Pericardium fibroblast (primary cell): ENCODE measurements around the gene ZNF710. TPM values are rescaled to one million over a fixed set of nuclear protein-coding genes. Genes with fewer than 3 reads are reported as not detected.

Experiments
- total RNA-seq: library from RNA; depleted of rRNA; stranded (reverse); fragments of >200 nt; gene quantifications from 2 replicates; pipeline ENCODE4 v1.2.3, GENCODE V29; 2015

Gene ZNF710, protein sequence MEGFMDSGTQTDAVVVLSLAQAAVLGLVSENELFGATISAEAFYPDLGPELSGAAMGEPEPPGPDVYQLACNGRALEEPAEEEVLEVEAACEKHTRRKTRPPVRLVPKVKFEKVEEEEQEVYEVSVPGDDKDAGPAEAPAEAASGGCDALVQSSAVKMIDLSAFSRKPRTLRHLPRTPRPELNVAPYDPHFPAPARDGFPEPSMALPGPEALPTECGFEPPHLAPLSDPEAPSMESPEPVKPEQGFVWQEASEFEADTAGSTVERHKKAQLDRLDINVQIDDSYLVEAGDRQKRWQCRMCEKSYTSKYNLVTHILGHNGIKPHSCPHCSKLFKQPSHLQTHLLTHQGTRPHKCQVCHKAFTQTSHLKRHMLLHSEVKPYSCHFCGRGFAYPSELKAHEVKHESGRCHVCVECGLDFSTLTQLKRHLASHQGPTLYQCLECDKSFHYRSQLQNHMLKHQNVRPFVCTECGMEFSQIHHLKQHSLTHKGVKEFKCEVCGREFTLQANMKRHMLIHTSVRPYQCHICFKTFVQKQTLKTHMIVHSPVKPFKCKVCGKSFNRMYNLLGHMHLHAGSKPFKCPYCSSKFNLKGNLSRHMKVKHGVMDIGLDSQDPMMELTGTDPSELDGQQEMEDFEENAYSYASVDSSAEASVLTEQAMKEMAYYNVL
- total RNA-seq: 5.8 and 8.3 TPM in 2 replicates

DNA sequence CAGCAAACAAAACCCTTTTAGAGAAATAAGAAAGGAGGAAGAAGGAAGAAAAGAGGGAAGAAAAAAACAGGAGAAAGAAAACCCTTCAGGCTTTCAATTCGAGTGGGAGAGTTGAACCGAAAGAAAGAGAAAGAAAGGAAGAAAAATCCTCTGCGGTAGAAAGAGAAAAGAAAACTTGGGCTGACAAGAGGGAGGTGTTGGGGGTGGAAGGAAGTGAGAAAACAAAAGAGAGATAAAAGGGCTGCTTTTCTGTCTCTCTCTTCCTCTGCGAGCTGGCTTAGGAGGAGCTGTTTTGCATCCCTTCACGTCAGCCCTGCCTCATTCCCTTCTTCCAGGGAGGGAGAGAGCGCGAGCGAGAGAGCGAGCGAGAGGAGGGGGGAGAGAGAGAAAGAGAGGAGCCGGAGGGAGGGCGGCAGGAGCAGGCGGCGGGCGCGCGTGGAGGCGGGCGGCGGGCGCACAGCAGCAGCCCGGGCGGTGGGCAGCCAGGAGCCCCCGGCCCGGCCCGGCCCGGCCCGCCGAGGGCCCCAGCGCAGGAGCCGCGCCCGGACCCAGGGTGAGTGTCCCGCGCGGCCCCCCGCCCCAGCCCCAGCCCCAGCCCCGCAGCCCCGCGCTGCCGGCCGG lies at the start of gene ZNF710:
ZNF710 (plus strand) TSS at position 263 of the 621 bp plus-strand sequence. CDS start 65,814 bp downstream, outside the sequence.

DNA sequence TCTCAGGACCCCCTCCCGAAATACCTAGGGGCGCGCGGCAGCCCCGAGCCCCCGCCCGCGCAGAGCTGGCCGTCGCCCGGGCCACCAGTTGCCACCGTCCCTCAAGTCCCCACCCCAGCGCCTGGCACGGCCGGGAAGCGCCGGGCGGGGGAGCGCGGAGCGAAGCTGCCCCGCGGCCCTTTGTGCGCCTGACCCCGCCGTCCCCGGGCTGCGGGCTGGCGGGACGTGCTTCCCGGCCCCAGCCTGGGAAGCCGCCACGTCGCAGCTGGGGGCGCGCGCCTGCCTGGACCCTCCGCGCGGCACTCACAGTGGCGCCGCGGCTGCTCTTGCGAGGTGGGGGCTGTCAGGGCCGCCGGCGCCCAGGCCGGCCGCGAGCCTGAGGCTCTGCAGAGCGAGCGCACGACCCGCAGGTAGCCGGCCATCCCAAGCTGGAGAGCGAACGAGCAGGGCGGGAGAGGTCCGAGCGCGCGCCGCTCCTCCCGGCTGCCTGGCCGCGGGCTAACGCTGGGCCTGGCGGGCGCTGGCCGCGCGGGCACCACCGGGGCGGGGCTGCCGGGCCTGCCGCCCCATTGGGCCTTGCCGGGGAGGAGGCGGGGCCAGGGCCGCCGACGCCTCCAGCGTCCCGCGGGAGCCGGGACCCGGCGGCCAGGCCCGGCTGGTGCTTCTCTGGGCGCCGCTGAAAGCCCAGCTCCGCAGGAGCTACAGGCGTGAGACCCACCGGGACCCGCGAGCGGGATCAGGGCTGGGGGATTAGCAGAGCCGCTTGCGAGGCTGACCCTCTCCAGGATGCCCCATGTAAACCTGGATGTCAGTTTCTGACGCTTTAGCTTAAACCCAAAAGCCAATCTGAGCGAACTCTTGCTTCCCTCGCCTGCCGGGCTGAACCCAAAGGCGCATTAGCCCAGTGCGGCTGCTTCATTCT lies 101.1 kb downstream of the ZNF710 start, which contains the start of gene IDH2:
IDH2 (minus strand) TSS at position 500 of the 922 bp plus-strand sequence; CDS start at position 422, 78 bp downstream.

Other genes starting within 250 kb of the ZNF710 start
- 0.23 and 0.68 TPM in 2 replicates for gene MESP2, start 225.0 kb upstream of the ZNF710 start, total RNA-seq
- 210 and 233 TPM in 2 replicates for gene ANPEP, start 186.5 kb upstream of the ZNF710 start, total RNA-seq
- 15.2 and 27.3 TPM in 2 replicates for gene AP3S2, start 107.3 kb upstream of the ZNF710 start, total RNA-seq
- gene ARPIN, start 88.4 kb upstream of the ZNF710 start, total RNA-seq: 9.8 and 14.0 TPM in 2 replicates
- 46.3 and 56.2 TPM in 2 replicates for gene IDH2, start 101.1 kb downstream of the ZNF710 start, total RNA-seq
- gene SEMA4B, start 200.0 kb downstream of the ZNF710 start, total RNA-seq: 8.2 and 10.3 TPM in 2 replicates
- 26.6 and 26.7 TPM in 2 replicates for gene CIB1, start 232.6 kb downstream of the ZNF710 start, total RNA-seq
- 1.8 and 7.9 TPM in 2 replicates for gene GDPGP1, start 232.9 kb downstream of the ZNF710 start, total RNA-seq
- gene TTLL13, start 248.2 kb downstream of the ZNF710 start, total RNA-seq: 0.23 TPM in 1 of 2 replicates, not detected in the other